Liver (tissue), 3 donors: Measurements from ENCODE around the gene ADM2.

Source experiments
- ATF3 ChIP-seq: IDR thresholded peaks from 2 replicates; pipeline ENCODE4 v1.6.1; 2016; ENCODE audit warnings: antibody characterized with exemption
- CTCF ChIP-seq: fragments of 150-350 bp; IDR thresholded peaks from 2 replicates; pipeline ENCODE4 v1.5.1; 2017; ENCODE audit warnings: improper control_type of control experiment, low read depth, low read length; ENCODE audit not compliant: missing input control
- FOXA2 ChIP-seq: IDR thresholded peaks from 2 replicates; pipeline ENCODE4 v1.6.1; 2016; ENCODE audit warnings: antibody characterized with exemption
- GABPA ChIP-seq, 2 donors: IDR thresholded peaks in 1 of 2; conservative IDR thresholded peaks in 1 of 2; 2 replicates each; pipeline ENCODE4 v1.6.1; 2016; ENCODE audit warnings: antibody characterized with exemption in 2 of 2, mild to moderate bottlenecking in 1 of 2, moderate library complexity in 1 of 2
- JUND ChIP-seq, 2 donors: IDR thresholded peaks; 2 replicates each; pipeline ENCODE4 v1.6.1; 2016; ENCODE audit warnings: antibody characterized with exemption in 2 of 2
- MAX ChIP-seq: IDR thresholded peaks from 2 replicates; pipeline ENCODE4 v1.6.1; 2016; ENCODE audit warnings: antibody characterized with exemption
- RAD21 ChIP-seq, 2 donors: IDR thresholded peaks; 2 replicates each; pipeline ENCODE4 v1.6.1; 2016; ENCODE audit warnings: antibody characterized with exemption in 2 of 2, mild to moderate bottlenecking in 2 of 2
- RXRA ChIP-seq, 2 donors: IDR thresholded peaks; 2 replicates each; pipeline ENCODE4 v1.6.1; 2017 to 2018; ENCODE audit warnings: antibody characterized with exemption in 2 of 2, mild to moderate bottlenecking in 1 of 2
- SP1 ChIP-seq: IDR thresholded peaks from 2 replicates; pipeline ENCODE4 v1.6.1; 2018; ENCODE audit warnings: antibody characterized with exemption, mild to moderate bottlenecking
- TAF1 ChIP-seq: conservative IDR thresholded peaks from 2 replicates; pipeline ENCODE4 v1.6.1; 2016; ENCODE audit warnings: antibody characterized with exemption, mild to moderate bottlenecking
- YY1 ChIP-seq: IDR thresholded peaks from 2 replicates; pipeline ENCODE4 v1.6.1; 2016; ENCODE audit warnings: antibody characterized with exemption, mild to moderate bottlenecking
- ZBTB33 ChIP-seq: IDR thresholded peaks from 2 replicates; pipeline ENCODE4 v1.6.1; 2016; ENCODE audit warnings: antibody characterized with exemption
- donor health status: healthy.
- donor health status: healthy.

- TF ChIP-seq CTCF (no peak), YY1 (no peak), SP1 (no peak), RAD21 (IDR thresholded peaks at IDR 0.05) (no peak), TAF1 (no peak), ZBTB33 (no peak), MAX (no peak), ATF3 (no peak), JUND (IDR thresholded peaks at IDR 0.05) (no peak), RXRA (IDR thresholded peaks at IDR 0.05) (peak in 1 of 2 donors; percentile 28), GABPA (IDR thresholded peaks at IDR 0.05 in 1 of 2, conservative IDR thresholded peaks at IDR 0.05 in 1 of 2) (no peak), FOXA2 (no peak)
Measured at GRCh38 chr22:50482107-50483074, 1.0 kb downstream of the ADM2 start.
